ENCODE data around the gene GPR18. TPM values are rescaled to one million over a fixed set of nuclear protein-coding genes. Genes with fewer than 3 reads are reported as not detected.

GPR18 gene
- total RNA-seq, 1 experiment from 2014 or later, result not detected

DNA sequence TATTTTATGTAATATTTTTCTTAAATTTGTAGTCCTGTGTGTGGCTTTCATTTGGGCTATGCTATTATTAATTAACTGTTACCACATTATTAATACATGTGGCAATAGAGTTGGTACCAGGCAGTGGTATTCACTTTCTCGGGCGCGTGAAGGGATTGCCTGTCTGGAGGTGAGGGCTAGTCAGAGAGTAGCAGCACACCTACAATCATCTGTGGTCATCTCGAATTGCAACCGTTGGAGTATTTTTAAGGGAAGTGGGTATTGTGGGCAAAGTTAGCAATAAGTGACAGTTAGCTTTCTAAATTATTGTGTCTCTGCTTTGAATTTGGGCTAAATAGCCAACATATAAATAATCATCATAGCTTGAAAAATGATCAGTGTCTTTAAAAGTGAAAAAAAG lies 20.0 kb upstream of the GPR18 start:
- intact Hi-C loops (cut with micrococcal nuclease; ENCODE audit: unreplicated experiment), result no loop called here
- no peak overlapping the region for H3K4me3 ChIP-seq (ENCODE audit: low read depth, low read length)
- no peaks in the 10 kb centered on the region for H3K9me3 Mint-ChIP-seq (ENCODE audit: unreplicated experiment)
- no peaks in the 10 kb centered on the region for H3K27me3 Mint-ChIP-seq (ENCODE audit: insufficient read depth, unreplicated experiment)
- no peaks in the 10 kb centered on the region for H3K4me1 Mint-ChIP-seq (ENCODE audit: low read depth, unreplicated experiment)
- no peak overlapping the region for H3K27ac Mint-ChIP-seq (ENCODE audit: unreplicated experiment)
- no peak for DNase-seq
- H3K36me3 ChIP-seq (ENCODE audit: control insufficient read depth, insufficient read depth, low read length), result no peaks in the 10 kb centered on the region; the same call in 1 of the 2 replicates
- BruUV-seq (replicated peaks), result no TSS peak
- ChIA-PET POLR2A (no interaction called here), CTCF (no interaction called here)
- H3K27me3 ChIP-seq (replicated peaks; ENCODE audit: control insufficient read depth, insufficient read depth, low read length), result no peaks in the 10 kb centered on the region
- H3K9me3 ChIP-seq, result no peaks in the 10 kb centered on the region
- H3K4me3 Mint-ChIP-seq (ENCODE audit: unreplicated experiment), result no peak overlapping the region
- H3K4me1 ChIP-seq, result no peaks in the 10 kb centered on the region
- H3K36me3 Mint-ChIP-seq (ENCODE audit: insufficient read depth, unreplicated experiment), result peaks cover 10% of the 10 kb centered on the region
- TF ChIP-seq, protein P1, sequence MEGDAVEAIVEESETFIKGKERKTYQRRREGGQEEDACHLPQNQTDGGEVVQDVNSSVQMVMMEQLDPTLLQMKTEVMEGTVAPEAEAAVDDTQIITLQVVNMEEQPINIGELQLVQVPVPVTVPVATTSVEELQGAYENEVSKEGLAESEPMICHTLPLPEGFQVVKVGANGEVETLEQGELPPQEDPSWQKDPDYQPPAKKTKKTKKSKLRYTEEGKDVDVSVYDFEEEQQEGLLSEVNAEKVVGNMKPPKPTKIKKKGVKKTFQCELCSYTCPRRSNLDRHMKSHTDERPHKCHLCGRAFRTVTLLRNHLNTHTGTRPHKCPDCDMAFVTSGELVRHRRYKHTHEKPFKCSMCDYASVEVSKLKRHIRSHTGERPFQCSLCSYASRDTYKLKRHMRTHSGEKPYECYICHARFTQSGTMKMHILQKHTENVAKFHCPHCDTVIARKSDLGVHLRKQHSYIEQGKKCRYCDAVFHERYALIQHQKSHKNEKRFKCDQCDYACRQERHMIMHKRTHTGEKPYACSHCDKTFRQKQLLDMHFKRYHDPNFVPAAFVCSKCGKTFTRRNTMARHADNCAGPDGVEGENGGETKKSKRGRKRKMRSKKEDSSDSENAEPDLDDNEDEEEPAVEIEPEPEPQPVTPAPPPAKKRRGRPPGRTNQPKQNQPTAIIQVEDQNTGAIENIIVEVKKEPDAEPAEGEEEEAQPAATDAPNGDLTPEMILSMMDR (IDR thresholded peaks at IDR 0.05; ENCODE audit: insufficient read depth in 1 of 2, low read depth in 1 of 2, low read length in 1 of 2, severe bottlenecking in 1 of 2, unreplicated experiment in 1 of 2), result no peak

DNA sequence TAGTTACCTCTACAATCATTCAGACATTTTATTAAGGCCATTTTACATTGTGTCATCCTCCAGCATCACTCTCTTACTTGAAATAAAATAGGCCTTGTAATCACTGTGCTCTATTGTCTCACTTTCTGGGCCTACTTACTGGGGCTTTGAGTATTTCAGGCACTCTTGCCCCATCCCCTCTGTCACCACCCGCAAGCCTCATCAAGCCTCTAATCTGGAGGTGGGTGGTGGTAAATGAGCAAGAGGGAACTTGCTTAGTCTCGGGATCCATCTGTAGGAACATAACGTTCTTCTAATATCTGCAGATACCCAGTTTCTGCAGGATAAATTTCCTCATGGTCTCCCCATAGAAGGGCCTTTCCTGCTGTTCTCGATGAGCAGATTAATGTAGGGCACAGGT lies 19.4 kb upstream of the GPR18 start:
- intact Hi-C loops (cut with micrococcal nuclease; ENCODE audit: unreplicated experiment), result no loop called here
- no peak overlapping the region for H3K4me3 ChIP-seq (ENCODE audit: low read depth, low read length)
- H3K4me3 Mint-ChIP-seq (ENCODE audit: unreplicated experiment), result no peak overlapping the region
- H3K27ac Mint-ChIP-seq (ENCODE audit: unreplicated experiment), result no peak overlapping the region
- no peaks in the 10 kb centered on the region for H3K9me3 ChIP-seq
- TF ChIP-seq, protein P1 (IDR thresholded peaks at IDR 0.05; ENCODE audit: insufficient read depth in 1 of 2, low read depth in 1 of 2, low read length in 1 of 2, severe bottlenecking in 1 of 2, unreplicated experiment in 1 of 2), result no peak
- BruUV-seq (replicated peaks), result no TSS peak
- H3K36me3 Mint-ChIP-seq (ENCODE audit: insufficient read depth, unreplicated experiment), result peaks cover 10% of the 10 kb centered on the region
- H3K9me3 Mint-ChIP-seq (ENCODE audit: unreplicated experiment), result no peaks in the 10 kb centered on the region
- DNase-seq, result no peak
- no peaks in the 10 kb centered on the region for H3K4me1 Mint-ChIP-seq (ENCODE audit: low read depth, unreplicated experiment)
- no peaks in the 10 kb centered on the region for H3K27me3 Mint-ChIP-seq (ENCODE audit: insufficient read depth, unreplicated experiment)
- CTCF ChIA-PET, result no interaction called here
- POLR2A ChIA-PET, result no interaction called here
- H3K27me3 ChIP-seq (replicated peaks; ENCODE audit: control insufficient read depth, insufficient read depth, low read length), result no peaks in the 10 kb centered on the region
- H3K36me3 ChIP-seq (ENCODE audit: control insufficient read depth, insufficient read depth, low read length), result no peaks in the 10 kb centered on the region; the same call in 1 of the 2 replicates
- H3K4me1 ChIP-seq, result no peaks in the 10 kb centered on the region

DNA sequence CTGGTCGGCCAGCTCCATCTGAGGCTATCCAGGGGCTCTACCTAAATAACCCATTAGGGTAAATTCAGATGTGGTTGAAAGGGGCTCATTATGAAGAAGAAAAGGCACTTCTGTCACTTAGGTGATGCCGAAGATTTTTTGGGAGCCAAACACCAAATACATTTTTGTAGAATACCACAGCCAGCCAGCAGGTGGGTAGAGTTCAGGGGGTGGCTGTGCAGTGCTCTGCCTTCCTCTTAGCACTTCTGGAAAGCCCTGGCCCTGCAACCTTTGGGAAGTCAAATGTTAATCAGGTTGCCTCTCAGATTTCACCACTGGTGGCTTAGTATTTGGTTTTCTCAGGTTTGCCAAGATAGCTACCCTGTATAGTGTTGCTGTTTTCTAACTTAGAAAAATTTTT lies 18.5 kb upstream of the GPR18 start:
- intact Hi-C loops (cut with micrococcal nuclease; ENCODE audit: unreplicated experiment), result no loop called here
- CTCF ChIA-PET, result no interaction called here

More for the DNA sequence above, 18.5 kb upstream of the GPR18 start:
- no peaks in the 10 kb centered on the region for H3K9me3 Mint-ChIP-seq (ENCODE audit: unreplicated experiment)
- Histone ChIP-seq H3K4me3 (ENCODE audit: low read depth, low read length) (no peak overlapping the region), H3K27me3 (replicated peaks; ENCODE audit: control insufficient read depth, insufficient read depth, low read length) (no peaks in the 10 kb centered on the region), H3K4me1 (no peaks in the 10 kb centered on the region), H3K36me3 (ENCODE audit: control insufficient read depth, insufficient read depth, low read length) (no peaks in the 10 kb centered on the region; the same call in 1 of the 2 replicates), H3K9me3 (no peaks in the 10 kb centered on the region)
- TF ChIP-seq, protein P1 (IDR thresholded peaks at IDR 0.05; ENCODE audit: insufficient read depth in 1 of 2, low read depth in 1 of 2, low read length in 1 of 2, severe bottlenecking in 1 of 2, unreplicated experiment in 1 of 2), result no peak
- no peaks in the 10 kb centered on the region for H3K27me3 Mint-ChIP-seq (ENCODE audit: insufficient read depth, unreplicated experiment)
- DNase-seq, result no peak
- no peak overlapping the region for H3K4me3 Mint-ChIP-seq (ENCODE audit: unreplicated experiment)
- H3K36me3 Mint-ChIP-seq (ENCODE audit: insufficient read depth, unreplicated experiment), result peaks cover 10% of the 10 kb centered on the region
- BruUV-seq (replicated peaks), result no TSS peak
- no peaks in the 10 kb centered on the region for H3K4me1 Mint-ChIP-seq (ENCODE audit: low read depth, unreplicated experiment)
- POLR2A ChIA-PET, result no interaction called here
- H3K27ac Mint-ChIP-seq (ENCODE audit: unreplicated experiment), result no peak overlapping the region
